NCI-H526 treated with DMSO at 0.1 percent for 48 hours (cell line): ENCODE data around the gene NUDT14.

Experiments
- DNase-seq: peaks from one replicate; lab custom pipeline; 2025; lab: John Stamatoyannopoulos, UW

The NUDT14 gene

GRCh38 chr14:105176513-105176912 lies 4.6 kb downstream of the NUDT14 start:
- no peak for DNase-seq

GRCh38 chr14:105173901-105174894 lies 6.9 kb downstream of the NUDT14 start:
- DNase-seq: no peak

DNA sequence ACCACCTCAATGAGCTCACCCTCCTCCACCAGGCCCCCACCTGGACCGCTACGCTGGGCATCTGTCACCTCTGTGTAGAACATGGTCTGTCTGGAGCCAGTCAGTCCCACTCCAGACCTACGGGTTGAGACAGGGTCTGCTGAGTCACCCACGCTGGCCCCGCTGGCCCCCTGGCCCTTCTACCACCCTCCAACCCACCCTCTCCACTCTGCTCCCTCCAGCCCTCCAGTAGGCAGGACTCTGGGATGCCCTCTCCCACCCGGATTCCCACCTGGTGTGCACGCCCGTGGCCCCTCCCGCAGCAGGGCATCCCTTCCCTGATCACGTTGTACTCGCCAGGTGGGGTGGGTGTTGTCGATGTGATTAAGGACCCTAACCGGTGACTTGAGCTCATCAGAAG lies 8.0 kb downstream of the NUDT14 start:
- DNase-seq: no peak

- no peak for DNase-seq
Measured at GRCh38 chr14:105172476-105172875, 8.6 kb downstream of the NUDT14 start.

DNA sequence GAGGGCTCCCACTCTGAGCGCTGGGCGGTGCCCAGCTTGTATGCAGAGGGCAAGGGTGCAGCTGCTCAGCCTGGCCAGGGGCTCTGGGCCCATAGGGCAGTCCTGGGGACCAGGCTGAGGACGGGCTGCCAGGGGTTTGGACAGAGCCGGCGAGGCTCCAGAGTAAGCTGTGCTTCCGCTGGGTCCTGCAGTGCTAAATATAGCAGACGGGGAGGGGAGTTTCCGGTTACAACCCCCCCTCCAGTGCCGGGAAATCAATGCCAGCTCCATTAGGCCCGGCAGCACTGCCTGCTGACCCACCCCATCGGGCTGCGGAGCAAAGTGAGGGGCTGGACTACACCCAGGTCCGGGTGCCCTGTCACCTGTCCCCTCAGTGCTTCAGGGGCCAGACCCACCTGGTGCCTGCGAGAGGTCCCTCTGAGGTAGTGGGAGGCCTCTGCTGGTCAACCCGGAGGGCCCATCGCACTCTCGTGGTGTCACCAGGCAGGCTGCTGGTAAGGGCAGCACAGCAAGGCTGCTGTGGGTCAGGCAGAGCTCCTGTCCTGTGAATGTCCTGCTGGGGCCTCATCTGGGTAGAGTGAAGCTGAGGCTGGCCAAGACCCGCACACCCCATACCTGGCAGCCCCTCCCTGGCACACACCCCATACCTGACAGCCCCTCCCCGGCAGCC lies 10.0 kb downstream of the NUDT14 start:
- DNase-seq: peak; percentile 32

DNA sequence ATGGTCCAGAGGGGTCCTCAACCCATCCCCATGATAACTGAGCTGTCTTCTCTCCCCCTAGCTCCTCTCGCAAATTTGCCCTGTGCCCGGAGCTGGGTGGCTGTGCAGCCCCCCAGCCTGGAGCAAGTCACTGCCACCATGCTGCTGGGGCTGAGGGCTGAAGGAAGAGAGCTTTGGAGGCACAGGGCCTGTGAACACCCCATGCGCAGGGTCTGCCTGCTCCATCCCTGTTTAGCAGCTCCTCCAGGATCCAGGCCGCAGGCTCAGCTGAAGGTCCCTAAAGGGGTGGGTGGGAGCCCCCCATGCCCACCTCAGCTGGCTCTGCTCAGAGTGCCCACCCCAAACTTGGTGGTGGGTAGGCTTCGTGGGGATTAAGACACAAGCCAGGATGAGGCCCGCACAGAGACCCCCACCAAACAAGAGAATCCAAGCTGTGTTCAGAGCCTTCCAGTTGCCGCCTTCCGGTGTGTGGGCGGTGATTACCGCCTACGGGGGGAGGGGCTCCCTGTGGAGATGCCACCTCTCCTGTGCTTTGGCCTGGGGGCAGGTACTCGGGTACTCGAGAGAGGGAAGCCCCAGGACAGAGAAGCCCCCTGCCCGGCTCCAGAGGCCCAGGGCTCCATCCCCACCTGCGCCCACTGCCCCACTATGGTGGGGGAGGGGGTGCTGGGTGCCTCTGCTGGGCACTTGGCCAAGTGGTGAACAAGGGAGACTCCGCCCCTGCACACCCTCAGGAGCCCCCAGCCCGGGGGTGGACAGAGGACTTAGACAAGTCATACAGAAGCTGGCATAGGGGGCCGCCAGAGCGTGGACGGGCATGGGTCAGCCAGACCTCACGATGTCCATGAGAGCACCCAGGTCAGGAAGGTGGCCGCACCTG lies 11.1 kb downstream of the NUDT14 start:
- no peak for DNase-seq

- DNase-seq: no peak
Measured at GRCh38 chr14:105168979-105169507, 12.1 kb downstream of the NUDT14 start.

DNA sequence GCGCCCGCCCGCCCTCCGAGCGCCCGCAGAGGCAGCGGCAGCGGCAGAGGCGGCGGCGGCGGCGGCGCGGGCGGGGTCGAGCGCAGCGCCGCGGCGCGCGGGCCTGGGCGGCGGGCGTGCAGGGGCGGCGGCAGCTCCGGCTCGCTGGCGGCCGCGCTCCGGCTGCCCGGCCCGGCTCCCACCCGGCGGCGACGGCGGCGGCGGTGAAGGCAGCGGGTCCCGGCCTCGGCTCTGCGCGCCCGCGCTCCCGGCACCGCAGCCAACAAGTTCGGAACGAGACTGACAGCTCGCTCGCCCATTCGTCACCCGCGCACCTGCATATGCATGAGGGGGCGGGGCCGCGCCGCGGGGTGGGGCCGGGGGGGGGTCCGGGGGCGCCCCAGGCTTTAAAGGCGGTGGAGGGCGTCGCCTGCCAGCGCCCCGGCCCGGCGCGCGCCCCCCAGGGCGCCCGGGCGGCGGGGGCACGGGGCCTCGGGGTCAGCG lies 12.6 kb downstream of the NUDT14 start, which contains the start of gene JAG2:
Gene JAG2, minus strand, starts transcription at position 281 of the 483 bp plus-strand sequence. CDS start 356 bp downstream, outside the sequence.
- peak; percentile 15 for DNase-seq

GRCh38 chr14:105168093-105168420 lies 13.1 kb downstream of the NUDT14 start:
- DNase-seq: no peak

DNA sequence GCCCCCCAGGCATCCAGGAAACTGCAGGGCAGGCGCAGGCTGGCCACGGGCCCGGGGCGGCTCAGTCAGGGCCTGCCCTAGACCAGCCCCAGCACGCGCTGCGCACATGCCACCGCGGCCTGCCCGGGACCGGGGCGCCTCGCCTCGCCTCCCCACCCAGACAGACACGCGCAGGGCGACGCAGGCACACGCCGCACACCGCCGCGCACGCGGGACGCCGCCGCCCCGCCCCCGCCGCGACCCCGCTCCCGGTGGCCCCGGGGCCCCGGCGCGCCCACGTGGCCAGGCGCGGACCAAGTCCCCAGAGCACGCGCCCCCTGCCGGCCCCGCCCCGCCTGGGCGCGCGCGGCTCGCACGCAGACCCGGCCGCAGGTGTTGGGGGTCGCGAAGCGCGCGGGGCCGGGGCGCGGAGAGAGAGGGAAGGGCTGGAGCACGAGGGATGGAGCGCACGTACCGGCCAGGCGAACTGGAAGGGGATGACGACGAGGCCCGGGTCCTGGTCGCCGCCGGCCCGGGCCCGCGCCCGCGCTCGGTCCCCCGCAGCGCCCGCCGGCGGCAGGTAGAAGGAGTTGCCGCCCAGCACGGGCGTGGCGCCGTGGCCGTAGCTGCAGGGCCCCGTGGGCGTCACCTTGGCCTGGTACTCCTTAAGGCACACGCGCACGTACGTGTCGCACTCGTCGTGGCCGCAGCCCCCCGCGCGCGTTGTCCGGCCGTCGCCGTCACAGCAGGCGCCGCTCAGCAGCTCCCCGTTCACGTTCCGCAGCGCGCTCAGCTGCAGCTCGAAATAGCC lies 13.6 kb downstream of the NUDT14 start:
- no peak for DNase-seq

- no peak for DNase-seq
Measured at GRCh38 chr14:105166571-105167302, 14.4 kb downstream of the NUDT14 start.

- DNase-seq: no peak
Measured at GRCh38 chr14:105165761-105166485, 15.2 kb downstream of the NUDT14 start.

- DNase-seq: peak; percentile 43
Measured at GRCh38 chr14:105165134-105165704, 15.9 kb downstream of the NUDT14 start.

DNA sequence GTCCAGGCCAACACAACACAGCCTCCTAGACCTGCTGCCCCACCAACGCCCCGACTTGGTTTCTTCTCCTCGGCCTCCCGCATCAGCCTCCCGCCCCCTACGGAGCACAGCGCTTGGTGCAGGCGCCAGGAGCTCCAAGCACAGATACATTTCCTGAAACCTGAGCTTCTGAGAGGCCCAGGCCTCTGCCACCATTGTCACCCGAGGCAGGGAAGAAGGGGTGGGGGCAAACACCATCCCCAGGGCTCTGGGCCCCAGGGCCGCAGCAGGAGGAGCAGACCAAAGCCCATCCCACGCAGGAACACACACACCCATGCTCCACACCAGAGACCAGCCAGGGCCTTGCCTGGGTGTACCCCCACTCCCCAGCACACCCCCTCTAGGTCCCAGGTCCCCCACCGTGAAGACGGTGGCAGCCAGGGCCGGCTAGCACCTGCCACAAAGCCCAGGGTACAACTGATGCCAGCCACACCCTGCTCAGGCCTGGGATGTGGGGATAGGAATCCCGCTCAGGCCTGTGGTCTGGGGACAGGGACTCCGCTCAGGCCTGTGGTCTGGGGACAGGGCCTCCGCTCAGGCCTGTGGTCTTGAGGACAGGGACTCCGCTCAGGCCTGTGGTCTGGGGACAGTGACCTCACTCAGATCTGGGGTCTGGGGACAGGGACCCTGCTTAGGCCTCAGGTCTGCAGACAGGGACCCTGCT lies 17.9 kb downstream of the NUDT14 start:
- DNase-seq: peak; percentile 41

- DNase-seq: no peak
Measured at GRCh38 chr14:105162669-105162979, 18.5 kb downstream of the NUDT14 start.

DNA sequence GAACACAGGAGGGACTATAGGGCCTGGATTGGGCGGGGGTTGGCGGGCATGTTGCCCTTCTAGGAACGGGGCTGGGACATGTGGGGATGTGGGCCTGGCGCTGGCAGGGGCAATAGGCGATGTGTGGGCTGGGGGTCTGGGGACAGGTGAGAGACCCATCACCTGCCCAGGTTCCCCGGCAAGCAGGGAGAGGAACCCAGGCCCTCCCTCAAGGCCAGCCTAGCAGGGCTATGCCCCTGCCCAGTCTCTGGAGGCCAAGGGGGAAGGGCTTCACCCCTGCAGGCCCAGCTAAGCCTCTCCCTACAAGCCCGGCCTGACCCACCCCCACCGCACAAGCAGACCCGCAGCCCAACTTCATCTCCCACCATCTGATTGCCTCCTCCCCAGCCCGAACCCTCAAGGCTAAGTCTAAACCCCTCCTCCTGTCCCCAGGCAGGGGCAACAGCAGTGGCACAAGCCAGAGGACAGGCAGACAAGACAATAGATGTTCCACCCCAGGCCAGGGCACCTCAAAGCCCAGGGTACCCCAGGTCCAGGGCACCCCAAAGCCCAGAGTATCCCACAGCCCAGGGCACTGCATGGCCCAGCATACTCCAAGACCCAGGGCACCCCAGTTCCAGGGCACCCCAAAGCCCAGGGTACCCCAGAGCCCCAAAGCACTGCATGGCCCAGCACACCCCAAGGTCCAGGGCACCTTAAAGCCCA lies 19.0 kb downstream of the NUDT14 start:
- DNase-seq: no peak

GRCh38 chr14:105161309-105161708 lies 19.8 kb downstream of the NUDT14 start:
- DNase-seq: peak; percentile 81

DNA sequence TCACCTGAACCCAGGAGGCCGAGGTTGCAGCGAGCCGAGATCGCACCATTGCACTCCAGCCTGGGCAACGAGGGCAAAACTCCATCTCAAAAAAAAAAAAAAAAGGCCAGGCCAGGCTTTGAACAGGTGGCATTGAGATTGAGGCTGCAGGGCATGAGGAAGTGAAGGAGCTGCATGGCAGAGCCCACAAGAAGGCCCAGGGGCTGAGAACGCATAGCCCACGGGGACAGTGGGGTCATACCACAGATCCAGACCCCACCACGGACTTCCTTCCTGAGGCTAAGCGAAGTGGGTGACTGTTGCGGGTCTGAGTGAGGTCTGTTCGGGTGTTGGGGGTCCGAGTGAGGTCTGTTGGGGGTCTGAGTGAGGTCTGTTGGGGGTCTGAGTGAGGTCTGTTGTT lies 20.3 kb downstream of the NUDT14 start:
- DNase-seq: no peak
